ENCODE data around the gene DCHS2.

DNA sequence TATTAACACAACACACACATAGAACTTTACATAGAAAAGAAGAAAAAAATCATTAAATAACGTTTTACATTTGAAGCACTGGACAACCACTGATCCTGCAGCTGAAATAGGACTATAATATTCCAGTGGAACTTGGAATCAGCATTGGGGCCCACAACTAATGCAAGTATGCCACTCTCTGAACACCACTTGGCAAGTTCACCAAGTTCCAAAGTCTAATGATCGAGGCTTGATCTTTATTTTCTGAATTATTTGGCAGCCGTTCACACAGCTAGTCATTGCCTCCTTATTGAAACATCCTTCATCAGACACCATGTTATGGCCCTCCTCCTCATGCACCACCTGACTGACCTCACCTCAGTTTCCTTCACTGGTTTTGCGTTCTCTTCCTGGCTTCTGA, 107.6 kb downstream of the DCHS2 start:
- TF ChIP-seq, protein P1, sequence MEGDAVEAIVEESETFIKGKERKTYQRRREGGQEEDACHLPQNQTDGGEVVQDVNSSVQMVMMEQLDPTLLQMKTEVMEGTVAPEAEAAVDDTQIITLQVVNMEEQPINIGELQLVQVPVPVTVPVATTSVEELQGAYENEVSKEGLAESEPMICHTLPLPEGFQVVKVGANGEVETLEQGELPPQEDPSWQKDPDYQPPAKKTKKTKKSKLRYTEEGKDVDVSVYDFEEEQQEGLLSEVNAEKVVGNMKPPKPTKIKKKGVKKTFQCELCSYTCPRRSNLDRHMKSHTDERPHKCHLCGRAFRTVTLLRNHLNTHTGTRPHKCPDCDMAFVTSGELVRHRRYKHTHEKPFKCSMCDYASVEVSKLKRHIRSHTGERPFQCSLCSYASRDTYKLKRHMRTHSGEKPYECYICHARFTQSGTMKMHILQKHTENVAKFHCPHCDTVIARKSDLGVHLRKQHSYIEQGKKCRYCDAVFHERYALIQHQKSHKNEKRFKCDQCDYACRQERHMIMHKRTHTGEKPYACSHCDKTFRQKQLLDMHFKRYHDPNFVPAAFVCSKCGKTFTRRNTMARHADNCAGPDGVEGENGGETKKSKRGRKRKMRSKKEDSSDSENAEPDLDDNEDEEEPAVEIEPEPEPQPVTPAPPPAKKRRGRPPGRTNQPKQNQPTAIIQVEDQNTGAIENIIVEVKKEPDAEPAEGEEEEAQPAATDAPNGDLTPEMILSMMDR (conservative IDR thresholded peaks at IDR 0.05; ENCODE audit: low read depth in 2 of 2): no peak
- TF ChIP-seq EZH2phosphoT487 (IDR thresholded peaks at IDR 0.05; ENCODE audit: unreplicated experiment) (no peak), ZNF331 (CRISPR knock-in tag; IDR thresholded peaks at IDR 0.05; ENCODE audit: low read depth) (no peak), STAT1 (IDR thresholded peaks at IDR 0.05; ENCODE audit: unreplicated experiment) (no peak), POLR2AphosphoS5 (IDR thresholded peaks at IDR 0.05; ENCODE audit: low read depth) (no peak), EZH2 (IDR thresholded peaks at IDR 0.05; ENCODE audit: low read depth, unreplicated experiment) (no peak)
- TF ChIP-seq, protein P2, sequence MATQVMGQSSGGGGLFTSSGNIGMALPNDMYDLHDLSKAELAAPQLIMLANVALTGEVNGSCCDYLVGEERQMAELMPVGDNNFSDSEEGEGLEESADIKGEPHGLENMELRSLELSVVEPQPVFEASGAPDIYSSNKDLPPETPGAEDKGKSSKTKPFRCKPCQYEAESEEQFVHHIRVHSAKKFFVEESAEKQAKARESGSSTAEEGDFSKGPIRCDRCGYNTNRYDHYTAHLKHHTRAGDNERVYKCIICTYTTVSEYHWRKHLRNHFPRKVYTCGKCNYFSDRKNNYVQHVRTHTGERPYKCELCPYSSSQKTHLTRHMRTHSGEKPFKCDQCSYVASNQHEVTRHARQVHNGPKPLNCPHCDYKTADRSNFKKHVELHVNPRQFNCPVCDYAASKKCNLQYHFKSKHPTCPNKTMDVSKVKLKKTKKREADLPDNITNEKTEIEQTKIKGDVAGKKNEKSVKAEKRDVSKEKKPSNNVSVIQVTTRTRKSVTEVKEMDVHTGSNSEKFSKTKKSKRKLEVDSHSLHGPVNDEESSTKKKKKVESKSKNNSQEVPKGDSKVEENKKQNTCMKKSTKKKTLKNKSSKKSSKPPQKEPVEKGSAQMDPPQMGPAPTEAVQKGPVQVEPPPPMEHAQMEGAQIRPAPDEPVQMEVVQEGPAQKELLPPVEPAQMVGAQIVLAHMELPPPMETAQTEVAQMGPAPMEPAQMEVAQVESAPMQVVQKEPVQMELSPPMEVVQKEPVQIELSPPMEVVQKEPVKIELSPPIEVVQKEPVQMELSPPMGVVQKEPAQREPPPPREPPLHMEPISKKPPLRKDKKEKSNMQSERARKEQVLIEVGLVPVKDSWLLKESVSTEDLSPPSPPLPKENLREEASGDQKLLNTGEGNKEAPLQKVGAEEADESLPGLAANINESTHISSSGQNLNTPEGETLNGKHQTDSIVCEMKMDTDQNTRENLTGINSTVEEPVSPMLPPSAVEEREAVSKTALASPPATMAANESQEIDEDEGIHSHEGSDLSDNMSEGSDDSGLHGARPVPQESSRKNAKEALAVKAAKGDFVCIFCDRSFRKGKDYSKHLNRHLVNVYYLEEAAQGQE (IDR thresholded peaks at IDR 0.05; ENCODE audit: unreplicated experiment): no peak

Measured in GM23338 (cell line).